GM12878 (cell line): ENCODE measurements around the gene DLG1. TPM values are rescaled to one million over a fixed set of nuclear protein-coding genes. Genes with fewer than 3 reads are reported as not detected.

Source experiments
- ATAC-seq: fragments of 200-7000 bp; cut with Tn5 transposase; 3 replicates; pipeline ENCODE4 v1.9.1; 2020; ENCODE audit warnings: mild to moderate bottlenecking, moderate library complexity
- BruUV-seq: library from RNA; stranded (reverse); fragments of 400-500 nt; replicated peaks from 2 replicates; lab custom pipeline; 2021; lab: Mats Ljungman, UMichigan
- CTCF ChIA-PET: fragments of 300-600 bp; sonication (Branson Sonifier 250); formaldehyde crosslinking; extraction: SDS; loops from one replicate; lab custom pipeline; 2021; ENCODE audit warnings: inconsistent platforms; lab: Yijun Ruan, JAX
- POLR2A ChIA-PET: fragments of 350-600 bp; formaldehyde crosslinking; extraction: SDS; loops from one replicate; lab custom pipeline; 2021; ENCODE audit warnings: inconsistent platforms; lab: Charles Lee
- RAD21 ChIA-PET: fragments of 300-600 bp; sonication (Branson Sonifier 250); formaldehyde crosslinking; loops from one replicate; lab custom pipeline; 2023; ENCODE audit warnings: antibody characterized with exemption; ENCODE audit not compliant: unreplicated experiment; lab: Charles Lee
- SMC1A ChIA-PET: fragments of 300-600 bp; sonication (Branson Sonifier 250); formaldehyde crosslinking; loops from one replicate; lab custom pipeline; 2023; ENCODE audit not compliant: unreplicated experiment, uncharacterized antibody; lab: Charles Lee
- DNase-seq: peaks from one replicate; pipeline ENCODE4 v3.0.0-alpha.2; 2011; ENCODE audit warnings: low read depth, low spot score
- FAIRE-seq: peaks from 3 replicates; lab custom pipeline; 2011; peaks lifted over from hg19 to GRCh38; lab: Jason Lieb, UNC
- H2AFZ ChIP-seq: 2 replicates; pipeline ENCODE4 v1.6.0; 2011; ENCODE audit warnings: low read depth, low read length, control low read depth; ENCODE audit not compliant: control insufficient read depth
- H3K27ac ChIP-seq: 2 replicates; pipeline ENCODE4 v1.5.1; 2011; ENCODE audit warnings: control low read depth; ENCODE audit not compliant: control insufficient read depth, insufficient read depth
- H3K27me3 ChIP-seq, 2 experiments: replicated peaks in 1 of 2; 2 replicates each; pipeline versions ENCODE4 v1.6.0 to v1.6.1; 2011; ENCODE audit warnings: low read length in 1 of 2; ENCODE audit not compliant: control insufficient read depth in 2 of 2, insufficient read depth in 2 of 2
- H3K36me3 ChIP-seq, 2 experiments: 2 replicates each; pipeline ENCODE4 v1.5.1; 2011; ENCODE audit warnings: low read length in 1 of 2; ENCODE audit not compliant: control insufficient read depth in 2 of 2, insufficient read depth in 2 of 2
- H3K4me1 ChIP-seq: 2 replicates; pipeline ENCODE4 v1.6.1; 2011; ENCODE audit warnings: mild to moderate bottlenecking, low read length, moderate library complexity, mixed read lengths; ENCODE audit not compliant: control insufficient read depth, insufficient read depth
- H3K4me2 ChIP-seq: 2 replicates; pipeline ENCODE4 v1.6.0; 2011; ENCODE audit warnings: control low read depth; ENCODE audit not compliant: control insufficient read depth, insufficient read depth
- H3K4me3 ChIP-seq: fragments of 200-600 bp; sonication (generic); 2 replicates; pipeline ENCODE4 v1.5.1; 2016
- H3K79me2 ChIP-seq: 2 replicates; pipeline ENCODE4 v1.6.0; 2011; ENCODE audit warnings: low read length; ENCODE audit not compliant: control insufficient read depth, insufficient read depth
- H3K9ac ChIP-seq: 2 replicates; pipeline ENCODE4 v1.8.0; 2011; ENCODE audit warnings: low read length, control low read depth, mixed read lengths; ENCODE audit not compliant: control insufficient read depth, insufficient read depth
- H3K9me3 ChIP-seq: replicated peaks from 3 replicates; pipeline ENCODE4 v1.5.1; 2011; ENCODE audit warnings: mild to moderate bottlenecking, low read length; ENCODE audit not compliant: control insufficient read depth, insufficient read depth
- H4K20me1 ChIP-seq: 2 replicates; pipeline ENCODE4 v1.6.0; 2011; ENCODE audit not compliant: control insufficient read depth, insufficient read depth
- EED ChIP-seq: sonication (generic); IDR thresholded peaks from 2 replicates; pipeline ENCODE4 v1.6.1; 2016; ENCODE audit warnings: antibody characterized with exemption, low read depth
- SPI1 ChIP-seq: IDR thresholded peaks from 2 replicates; pipeline ENCODE4 v1.6.1; 2011; ENCODE audit warnings: low read depth, mild to moderate bottlenecking, low read length, moderate library complexity, borderline replicate concordance; ENCODE audit not compliant: insufficient read depth
- WGBS: methylation state at CpG from one replicate; pipeline ENCODE4 v1.1.6; 2016; ENCODE audit warnings: low lambda C conversion rate; ENCODE audit not compliant: insufficient replicate concordance, insufficient coverage; ENCODE audit errors: missing lambda C conversion rate; 5-methylcytosine and 5-hydroxymethylcytosine counted together
- in situ Hi-C: fragments of 300-500 bp; cut with MboI; formaldehyde crosslinking; loops from 9 replicates; pipeline ENCODE4 v1.14.3; 2018; ENCODE audit warnings: mixed read lengths
- intact Hi-C: fragments of 100-400 bp; cut with micrococcal nuclease; formaldehyde crosslinking; loops from one replicate; pipeline ENCODE4 v1.14.2; 2022; ENCODE audit not compliant: unreplicated experiment
- polyA plus RNA-seq, 11 experiments: library from polyadenylated mRNA; depleted of rRNA in 4 of 11; unstranded in 6 of 11; stranded (reverse) in 5 of 11; fragments of >200 nt; fragmentation: Nextera tagmentation in 4 of 11; fragmentation: Illumina TruSeq in 1 of 11; extraction: Ambion mirVana in 4 of 11; extraction: Trizol in 1 of 11; gene quantifications; 1 replicate in 1 of 11; 2 replicates in 10 of 11; pipeline versions ENCODE4 v1.2.1 to v1.2.3, GENCODE V29; 2011 to 2016; ENCODE audit warnings: inconsistent platforms in 2 of 11, missing spikeins in 2 of 11, low read depth in 1 of 11
- total RNA-seq, 4 experiments: library from RNA; depleted of rRNA in 3 of 4; stranded (reverse); fragments of >200 nt in 3 of 4; fragmentation: Illumina TruSeq in 1 of 4; extraction: Trizol in 1 of 4; gene quantifications; 2 replicates each; pipeline versions ENCODE4 v1.2.1 to v1.2.3, GENCODE V29; 2013 to 2021
- TF ChIP-seq, protein P1 (sequence below): IDR thresholded peaks from 2 replicates; pipeline ENCODE4 v1.6.1; 2011; ENCODE audit warnings: low read depth, low read length, improper control_type of control experiment, borderline replicate concordance
- TF ChIP-seq, protein P2 (sequence below): fragments of 450-650 bp; IDR thresholded peaks from 2 replicates; pipeline ENCODE4 v1.6.1; 2017; ENCODE audit warnings: mild to moderate bottlenecking, moderate library complexity
- TF ChIP-seq, protein P3 (sequence below): fragments of 450-650 bp; IDR thresholded peaks from 2 replicates; pipeline ENCODE4 v1.6.1; 2014; ENCODE audit warnings: mild to moderate bottlenecking

The DLG1 gene
- total and polyA plus RNA-seq, 10 of the 15 experiments (the other 5 are each of a cell fraction or from before 2014, with no cell fraction given): 9.2 to 63.1 (median 40.1) TPM

DNA sequence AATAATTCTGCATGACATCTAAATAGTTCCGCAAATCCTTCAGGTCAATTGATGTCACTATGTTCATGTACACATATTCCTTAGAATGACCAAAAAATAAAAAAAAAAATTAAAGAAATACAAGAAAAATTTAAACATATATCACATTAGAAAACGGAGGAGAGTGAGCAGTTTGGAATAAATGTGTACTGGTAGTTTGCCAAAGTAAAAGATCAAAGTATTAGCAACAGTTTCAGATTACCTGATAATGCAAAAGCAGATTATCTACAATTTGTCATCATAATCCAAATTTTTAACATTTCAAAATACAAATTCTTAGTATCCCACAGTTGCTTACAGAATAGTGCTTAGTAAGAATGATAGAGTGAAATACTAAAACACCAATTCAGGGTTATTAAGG lies 1.9 kb downstream of the DLG1 start:
- ChIA-PET SMC1A (interaction anchor here (0.8 to 4.5 kb wide), 6 partner anchors 9 to 205 kb away, joined by 3 to 26 read pairs (median 6); no protein-coding TSS in a partner anchor), CTCF (interaction anchor here (0.9 to 1.5 kb wide), 4 partner anchors 21 to 259 kb away, joined by 3 to 11 read pairs (median 3); no protein-coding TSS in a partner anchor), POLR2A (no interaction called here), RAD21 (interaction anchor here (0.8 to 1.6 kb wide), 3 partner anchors 38 to 440 kb away, joined by 3 to 4 read pairs (median 4); no protein-coding TSS in a partner anchor)
- Histone ChIP-seq H3K36me3 (peaks cover 0 to 11% of the 10 kb centered on the region in 2 experiments; a peak in 1 of 4 replicates), H3K4me1 (peaks cover 14% of the 10 kb centered on the region), H3K27ac (peak overlapping the region; percentile 87), H3K9ac (peak overlapping the region; percentile 90), H3K4me3 (peak overlapping the region; percentile 97), H3K9me3 (no peaks in the 10 kb centered on the region), H4K20me1 (no peaks in the 10 kb centered on the region), H3K79me2 (peaks cover 62% of the 10 kb centered on the region), H3K27me3 (no peaks in the 10 kb centered on the region; a peak in 1 of 4 replicates), H3K4me2 (peak overlapping the region; percentile 68), H2AFZ (no peak overlapping the region)
- BruUV-seq: no TSS peak
- FAIRE-seq (no peak), ATAC-seq (no peak), DNase-seq (no peak)
- in situ Hi-C loops: no loop called here
- WGBS: 60% methylated on average over 2 of the region's 2 CpGs
- TF ChIP-seq, protein P1, sequence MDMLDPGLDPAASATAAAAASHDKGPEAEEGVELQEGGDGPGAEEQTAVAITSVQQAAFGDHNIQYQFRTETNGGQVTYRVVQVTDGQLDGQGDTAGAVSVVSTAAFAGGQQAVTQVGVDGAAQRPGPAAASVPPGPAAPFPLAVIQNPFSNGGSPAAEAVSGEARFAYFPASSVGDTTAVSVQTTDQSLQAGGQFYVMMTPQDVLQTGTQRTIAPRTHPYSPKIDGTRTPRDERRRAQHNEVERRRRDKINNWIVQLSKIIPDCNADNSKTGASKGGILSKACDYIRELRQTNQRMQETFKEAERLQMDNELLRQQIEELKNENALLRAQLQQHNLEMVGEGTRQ: no peak
- TF ChIP-seq EED: no peak
- TF ChIP-seq, protein P2, sequence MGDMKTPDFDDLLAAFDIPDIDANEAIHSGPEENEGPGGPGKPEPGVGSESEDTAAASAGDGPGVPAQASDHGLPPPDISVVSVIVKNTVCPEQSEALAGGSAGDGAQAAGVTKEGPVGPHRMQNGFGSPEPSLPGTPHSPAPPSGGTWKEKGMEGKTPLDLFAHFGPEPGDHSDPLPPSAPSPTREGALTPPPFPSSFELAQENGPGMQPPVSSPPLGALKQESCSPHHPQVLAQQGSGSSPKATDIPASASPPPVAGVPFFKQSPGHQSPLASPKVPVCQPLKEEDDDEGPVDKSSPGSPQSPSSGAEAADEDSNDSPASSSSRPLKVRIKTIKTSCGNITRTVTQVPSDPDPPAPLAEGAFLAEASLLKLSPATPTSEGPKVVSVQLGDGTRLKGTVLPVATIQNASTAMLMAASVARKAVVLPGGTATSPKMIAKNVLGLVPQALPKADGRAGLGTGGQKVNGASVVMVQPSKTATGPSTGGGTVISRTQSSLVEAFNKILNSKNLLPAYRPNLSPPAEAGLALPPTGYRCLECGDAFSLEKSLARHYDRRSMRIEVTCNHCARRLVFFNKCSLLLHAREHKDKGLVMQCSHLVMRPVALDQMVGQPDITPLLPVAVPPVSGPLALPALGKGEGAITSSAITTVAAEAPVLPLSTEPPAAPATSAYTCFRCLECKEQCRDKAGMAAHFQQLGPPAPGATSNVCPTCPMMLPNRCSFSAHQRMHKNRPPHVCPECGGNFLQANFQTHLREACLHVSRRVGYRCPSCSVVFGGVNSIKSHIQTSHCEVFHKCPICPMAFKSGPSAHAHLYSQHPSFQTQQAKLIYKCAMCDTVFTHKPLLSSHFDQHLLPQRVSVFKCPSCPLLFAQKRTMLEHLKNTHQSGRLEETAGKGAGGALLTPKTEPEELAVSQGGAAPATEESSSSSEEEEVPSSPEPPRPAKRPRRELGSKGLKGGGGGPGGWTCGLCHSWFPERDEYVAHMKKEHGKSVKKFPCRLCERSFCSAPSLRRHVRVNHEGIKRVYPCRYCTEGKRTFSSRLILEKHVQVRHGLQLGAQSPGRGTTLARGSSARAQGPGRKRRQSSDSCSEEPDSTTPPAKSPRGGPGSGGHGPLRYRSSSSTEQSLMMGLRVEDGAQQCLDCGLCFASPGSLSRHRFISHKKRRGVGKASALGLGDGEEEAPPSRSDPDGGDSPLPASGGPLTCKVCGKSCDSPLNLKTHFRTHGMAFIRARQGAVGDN: no peak
- TF ChIP-seq SPI1: no peak
- TF ChIP-seq, protein P3, sequence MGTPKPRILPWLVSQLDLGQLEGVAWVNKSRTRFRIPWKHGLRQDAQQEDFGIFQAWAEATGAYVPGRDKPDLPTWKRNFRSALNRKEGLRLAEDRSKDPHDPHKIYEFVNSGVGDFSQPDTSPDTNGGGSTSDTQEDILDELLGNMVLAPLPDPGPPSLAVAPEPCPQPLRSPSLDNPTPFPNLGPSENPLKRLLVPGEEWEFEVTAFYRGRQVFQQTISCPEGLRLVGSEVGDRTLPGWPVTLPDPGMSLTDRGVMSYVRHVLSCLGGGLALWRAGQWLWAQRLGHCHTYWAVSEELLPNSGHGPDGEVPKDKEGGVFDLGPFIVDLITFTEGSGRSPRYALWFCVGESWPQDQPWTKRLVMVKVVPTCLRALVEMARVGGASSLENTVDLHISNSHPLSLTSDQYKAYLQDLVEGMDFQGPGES: no peak
- intact Hi-C loops: loop anchor here (5.0 to 10.0 kb wide), 2 partner anchors 158 to 201 kb away; no protein-coding TSS in a partner anchor
